Measurements from ENCODE around the gene PLAAT3. TPM values are rescaled to one million over a fixed set of nuclear protein-coding genes. Genes with fewer than 3 reads are reported as not detected.

The PLAAT3 gene
- polyA plus RNA-seq, 1 of the 3 experiments (the other 2 are of a cell fraction): 44.0 TPM

DNA sequence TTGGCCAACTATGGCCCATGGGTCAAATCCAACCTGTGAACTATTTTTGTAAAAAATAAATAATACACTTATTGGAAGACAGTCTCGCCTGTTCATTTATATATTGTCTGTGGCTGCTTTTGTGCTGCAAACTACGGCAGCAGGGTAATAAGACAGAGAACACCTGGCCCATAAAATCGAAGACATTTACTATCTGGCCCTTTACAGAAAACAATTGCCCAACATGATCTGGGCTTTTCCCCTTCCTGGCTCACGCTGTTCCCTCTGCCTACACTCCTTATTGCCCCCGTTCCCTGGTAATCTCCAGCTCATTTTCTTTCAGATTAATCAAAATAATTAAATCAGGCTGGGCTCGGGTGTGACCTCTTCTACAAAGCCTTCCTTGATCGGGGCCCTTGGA, 56.7 kb downstream of the PLAAT3 start:
- no peaks in the 10 kb centered on the region for H3K79me2 ChIP-seq (ENCODE audit: insufficient read depth)
- no peaks in the 10 kb centered on the region for H3K36me3 ChIP-seq (replicated peaks in 1 of 2; ENCODE audit: control insufficient read depth in 1 of 2, insufficient read depth in 2 of 2, low read length in 1 of 2)
- no peak for DNase-seq
- ChIA-PET CTCF (no interaction called here), POLR2A (no interaction called here)
- no peaks in the 10 kb centered on the region for H4K20me1 ChIP-seq (ENCODE audit: insufficient read depth)
- no peak overlapping the region for H2AFZ ChIP-seq (ENCODE audit: low read depth)
- no peaks in the 10 kb centered on the region for H3K9me3 ChIP-seq
- no peak for TF ChIP-seq FOXJ3 (CRISPR knock-in tag; IDR thresholded peaks at IDR 0.05)
- TF ChIP-seq TCF12 (IDR thresholded peaks at IDR 0.05): no peak
- TF ChIP-seq GATA2 (CRISPR knock-in tag; IDR thresholded peaks at IDR 0.05): no peak
- no peak for TF ChIP-seq POLR2AphosphoS5 (IDR thresholded peaks at IDR 0.05; ENCODE audit: low read depth, low read length)
- no peak for TF ChIP-seq NFIC (IDR thresholded peaks at IDR 0.05; ENCODE audit: borderline replicate concordance)
- no peak for TF ChIP-seq USF2 (IDR thresholded peaks at IDR 0.05; ENCODE audit: borderline replicate concordance, low read depth, low read length)
- TF ChIP-seq, protein P1, sequence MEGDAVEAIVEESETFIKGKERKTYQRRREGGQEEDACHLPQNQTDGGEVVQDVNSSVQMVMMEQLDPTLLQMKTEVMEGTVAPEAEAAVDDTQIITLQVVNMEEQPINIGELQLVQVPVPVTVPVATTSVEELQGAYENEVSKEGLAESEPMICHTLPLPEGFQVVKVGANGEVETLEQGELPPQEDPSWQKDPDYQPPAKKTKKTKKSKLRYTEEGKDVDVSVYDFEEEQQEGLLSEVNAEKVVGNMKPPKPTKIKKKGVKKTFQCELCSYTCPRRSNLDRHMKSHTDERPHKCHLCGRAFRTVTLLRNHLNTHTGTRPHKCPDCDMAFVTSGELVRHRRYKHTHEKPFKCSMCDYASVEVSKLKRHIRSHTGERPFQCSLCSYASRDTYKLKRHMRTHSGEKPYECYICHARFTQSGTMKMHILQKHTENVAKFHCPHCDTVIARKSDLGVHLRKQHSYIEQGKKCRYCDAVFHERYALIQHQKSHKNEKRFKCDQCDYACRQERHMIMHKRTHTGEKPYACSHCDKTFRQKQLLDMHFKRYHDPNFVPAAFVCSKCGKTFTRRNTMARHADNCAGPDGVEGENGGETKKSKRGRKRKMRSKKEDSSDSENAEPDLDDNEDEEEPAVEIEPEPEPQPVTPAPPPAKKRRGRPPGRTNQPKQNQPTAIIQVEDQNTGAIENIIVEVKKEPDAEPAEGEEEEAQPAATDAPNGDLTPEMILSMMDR (IDR thresholded peaks at IDR 0.05): no peak
- TF ChIP-seq SMC3 (IDR thresholded peaks at IDR 0.05; ENCODE audit: low read depth, low read length): no peak
- no peak for TF ChIP-seq MEF2A (IDR thresholded peaks at IDR 0.05; ENCODE audit: borderline replicate concordance, low read depth)
- TF ChIP-seq ELF1 (IDR thresholded peaks at IDR 0.05): no peak
- TF ChIP-seq ZBTB33 (IDR thresholded peaks at IDR 0.05; ENCODE audit: borderline replicate concordance, low read depth): no peak
- TF ChIP-seq CHD2 (IDR thresholded peaks at IDR 0.05; ENCODE audit: low read length, partially characterized antibody): no peak
- TF ChIP-seq IRF3 (IDR thresholded peaks at IDR 0.05; ENCODE audit: low read depth, low read length): no peak
- WGBS (ENCODE audit: low lambda C conversion rate): 50% methylated on average over 7 of the region's 7 CpGs
- no peak overlapping the region for H3K4me3 ChIP-seq (ENCODE audit: low read depth in 2 of 2, low read length in 1 of 2)
- no peaks in the 10 kb centered on the region for H3K27me3 ChIP-seq (ENCODE audit: insufficient read depth)
- no peaks in the 10 kb centered on the region for H3F3A ChIP-seq (replicated peaks; ENCODE audit: insufficient read depth)
- H3K4me1 ChIP-seq (ENCODE audit: control insufficient read depth in 1 of 2, insufficient read depth in 2 of 2, low read depth in 1 of 2, low read length in 1 of 2): peaks cover 0 to 5% of the 10 kb centered on the region in 2 experiments; a peak in 1 of 4 replicates
- H3K27ac ChIP-seq (ENCODE audit: low read depth in 2 of 2, low read length in 1 of 2): no peak overlapping the region
- H3K4me2 ChIP-seq: no peak overlapping the region
- no peaks in the 10 kb centered on the region for H3K9me2 ChIP-seq
- H3K9ac ChIP-seq: no peak overlapping the region
